AG10803 (cell line): ENCODE data around the gene LGALS8.
A peak's percentile ranks its signal among the peaks of the same experiment; 100 is the strongest.

Experiments
- DNase-seq: peaks from one replicate; pipeline ENCODE4 v3.0.0; 2010; ENCODE audit warnings: low read depth
- H3K4me3 ChIP-seq: 2 replicates; pipeline ENCODE4 v1.5.1; 2011; ENCODE audit warnings: mild to moderate bottlenecking, low read length, control low read depth
- CTCF ChIP-seq: conservative IDR thresholded peaks from 2 replicates; pipeline ENCODE4 v1.5.1; 2011; ENCODE audit warnings: mild to moderate bottlenecking, low read length, control low read depth, inconsistent platforms

The LGALS8 gene

GRCh38 chr1:236520445-236521005, 3.3 kb upstream of the LGALS8 start:
- H3K4me3 ChIP-seq, result no peak overlapping the region
- DNase-seq, result no peak
- no peak for TF ChIP-seq CTCF

DNA sequence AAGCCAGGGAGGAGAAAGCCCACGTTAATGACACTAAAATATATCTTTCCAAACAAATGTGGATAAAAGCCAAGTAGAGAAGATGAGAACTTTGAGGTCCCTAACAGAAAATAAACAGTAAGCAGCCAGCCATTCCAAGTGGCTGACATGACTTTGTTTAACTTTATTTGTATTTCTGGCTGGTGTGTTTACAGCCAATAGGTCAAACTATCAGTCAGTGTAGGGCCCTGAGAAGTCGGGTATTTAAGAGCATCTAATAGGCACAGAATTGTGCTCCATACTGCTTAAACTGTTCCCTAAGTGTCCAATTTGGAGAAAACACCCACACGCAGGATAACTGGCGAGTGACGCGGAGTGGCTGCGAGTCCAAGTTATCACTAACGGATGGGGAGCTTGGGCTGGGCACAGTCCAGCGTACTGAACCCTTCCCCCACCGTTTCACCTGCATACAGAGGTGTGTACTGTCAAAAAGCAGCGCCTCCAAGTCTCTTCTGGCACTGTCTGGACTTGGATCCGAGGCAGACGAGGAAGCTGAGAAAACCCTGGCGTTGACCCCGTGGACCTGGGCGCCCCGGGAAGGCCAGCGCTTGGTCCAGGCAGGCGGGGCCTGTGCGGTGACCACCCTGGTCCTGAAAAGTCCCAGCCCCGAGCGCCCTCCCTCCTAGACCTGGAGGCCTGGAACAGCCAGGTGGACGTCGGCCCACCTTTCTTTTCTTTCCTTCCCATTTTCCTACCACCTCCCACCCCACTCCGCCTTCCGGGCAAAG, 662 bp upstream of the LGALS8 start:
- peak overlapping the region; percentile 97 for H3K4me3 ChIP-seq
- no peak for TF ChIP-seq CTCF
- DNase-seq, result no peak

DNA sequence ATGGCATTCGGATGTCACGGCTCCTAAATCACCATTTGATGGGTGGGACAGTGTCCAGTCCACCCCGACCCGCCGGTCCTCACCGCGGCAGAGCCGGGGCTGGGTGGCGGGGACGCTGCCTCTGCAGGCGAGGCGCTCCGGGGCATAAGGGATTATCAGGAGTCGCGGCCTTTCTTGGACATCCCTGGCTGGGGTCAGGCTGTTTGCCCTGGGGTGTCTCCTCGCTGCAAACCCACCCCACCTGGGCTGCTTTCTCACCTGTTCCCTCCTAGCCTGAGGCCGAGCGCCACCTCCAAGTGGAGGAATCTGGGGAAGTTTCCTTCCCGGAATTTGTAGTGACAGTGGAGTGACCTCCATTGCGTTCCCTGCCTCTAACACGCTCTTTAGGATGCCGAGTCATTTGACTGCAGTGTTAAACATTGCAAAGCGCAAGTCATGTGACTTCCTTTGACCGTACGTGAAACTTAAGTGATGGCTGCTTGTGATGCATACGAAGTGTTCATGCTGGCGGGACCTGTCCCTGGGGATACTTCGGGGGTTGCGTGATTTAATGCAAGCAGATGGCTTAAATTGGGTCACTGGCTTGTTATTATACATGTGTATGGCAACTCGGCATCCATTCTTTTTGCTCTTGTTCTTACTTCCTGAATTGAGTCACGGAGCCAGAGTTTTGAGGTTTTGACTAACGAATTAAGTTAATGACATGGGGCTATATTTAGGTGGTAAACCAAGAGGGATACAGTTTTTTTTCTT, 536 bp downstream of the LGALS8 start:
- no peak for TF ChIP-seq CTCF
- peak overlapping the region; percentile 97 for H3K4me3 ChIP-seq
- peak; percentile 91 for DNase-seq

DNA sequence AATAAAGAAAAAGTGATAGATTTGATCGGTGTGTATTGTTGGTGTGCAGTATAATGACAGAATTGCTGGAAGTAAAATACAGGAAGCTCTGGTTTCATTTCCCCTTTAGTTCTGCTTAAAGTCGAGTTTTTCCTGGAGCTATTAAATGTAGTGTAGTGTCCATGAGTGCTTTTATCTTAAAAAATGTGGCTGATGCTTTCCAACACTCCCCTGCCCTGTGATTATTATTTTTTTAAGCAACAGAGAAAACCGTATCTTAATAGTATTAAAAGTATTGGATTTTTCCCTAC, 1.1 kb downstream of the LGALS8 start:
- TF ChIP-seq CTCF, result no peak

GRCh38 chr1:236526079-236526478, 2.3 kb downstream of the LGALS8 start:
- no peak for DNase-seq
- no peak for TF ChIP-seq CTCF

More for the DNA sequence above, 1.1 kb downstream of the LGALS8 start:
- no peak for DNase-seq
- H3K4me3 ChIP-seq, result peak overlapping the region; percentile 97

GRCh38 chr1:236530286-236530685, 6.5 kb downstream of the LGALS8 start:
- no peak for DNase-seq
- no peak for TF ChIP-seq CTCF
- H3K4me3 ChIP-seq, result no peak overlapping the region

More at GRCh38 chr1:236526079-236526478, 2.3 kb downstream of the LGALS8 start:
- H3K4me3 ChIP-seq, result no peak overlapping the region
